HG02571 (cell line): ENCODE results near the gene QKI.
"Not testable (repeated sequence)": the region's sequence is repeated elsewhere in the genome, so short reads cannot be mapped to it uniquely, and the experiment has no call there.

Experiments
- ATAC-seq: cut with Tn5 transposase; IDR thresholded peaks from one replicate; pipeline ENCODE4 v1.9.1; 2021; ENCODE audit warnings: mild to moderate bottlenecking, moderate library complexity; ENCODE audit not compliant: unreplicated experiment

The QKI gene

GRCh38 chr6:163438298-163438939, 23.9 kb downstream of the QKI start:
- no peak for ATAC-seq

- ATAC-seq, result no peak
These were observed 24.4 kb downstream of the QKI start for GRCh38 chr6:163438940-163439335.

DNA sequence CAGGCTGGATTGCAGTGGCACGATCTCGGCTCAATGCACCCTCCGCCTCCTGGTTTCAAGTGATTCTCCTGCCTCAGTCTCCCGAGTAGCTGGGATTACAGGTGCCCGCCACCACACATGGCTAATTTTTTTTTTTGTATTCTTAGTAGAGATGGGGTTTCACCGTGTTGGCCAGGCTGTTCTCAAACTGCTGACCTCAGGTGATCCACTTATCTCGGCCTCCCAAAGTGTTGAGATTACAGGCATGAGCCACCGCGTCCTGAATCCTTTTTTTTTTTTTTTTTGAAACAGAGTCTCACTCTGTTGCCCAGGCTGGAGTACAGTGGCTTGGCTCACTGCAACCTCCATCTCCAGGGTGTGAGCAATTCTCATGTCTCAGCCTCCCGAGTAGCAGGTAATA, 24.9 kb downstream of the QKI start:
- ATAC-seq, result not testable (repeated sequence)

DNA sequence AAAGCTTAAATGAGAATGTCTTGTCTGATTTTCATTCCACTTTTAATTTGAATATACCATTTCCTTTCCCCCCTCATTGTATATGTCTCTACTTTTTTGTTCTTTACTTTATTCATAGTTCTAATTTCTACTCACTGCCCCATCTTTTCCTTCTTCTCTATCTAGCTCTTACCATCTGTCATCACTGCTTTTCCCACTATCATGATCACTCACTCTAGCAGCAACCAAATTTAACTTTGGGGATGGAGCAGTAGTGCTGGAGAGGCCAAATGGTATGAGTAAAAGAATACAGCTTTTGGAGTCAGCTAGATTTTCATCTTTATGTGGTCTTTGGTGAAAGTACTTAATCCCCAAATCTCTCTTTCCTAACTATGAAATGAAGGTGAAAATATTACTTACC, 25.5 kb downstream of the QKI start:
- no peak for ATAC-seq

DNA sequence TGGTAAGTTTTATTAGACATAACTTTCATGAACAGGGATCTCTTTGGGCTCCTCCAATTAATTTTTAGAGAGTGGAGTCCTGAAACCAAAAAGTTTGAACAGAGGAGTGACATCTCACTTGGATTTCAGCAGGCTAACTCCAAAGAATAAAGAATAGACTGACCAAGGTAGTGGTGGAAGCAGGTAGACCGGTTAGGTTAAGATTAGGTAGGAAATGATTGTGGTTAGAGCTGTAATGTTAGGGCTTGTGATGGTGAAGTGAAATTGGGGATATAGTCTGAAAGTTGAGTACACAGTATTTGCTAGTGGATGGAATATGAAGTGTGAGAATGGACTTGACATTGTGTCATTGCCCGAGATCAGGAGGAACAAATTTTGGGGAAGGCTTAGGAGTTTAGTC, 27.8 kb downstream of the QKI start:
- no peak for ATAC-seq

- no peak for ATAC-seq
These were observed 29.6 kb downstream of the QKI start for GRCh38 chr6:163444077-163444476.

- ATAC-seq, result no peak
These were observed 32.0 kb downstream of the QKI start for GRCh38 chr6:163446549-163446948.

DNA sequence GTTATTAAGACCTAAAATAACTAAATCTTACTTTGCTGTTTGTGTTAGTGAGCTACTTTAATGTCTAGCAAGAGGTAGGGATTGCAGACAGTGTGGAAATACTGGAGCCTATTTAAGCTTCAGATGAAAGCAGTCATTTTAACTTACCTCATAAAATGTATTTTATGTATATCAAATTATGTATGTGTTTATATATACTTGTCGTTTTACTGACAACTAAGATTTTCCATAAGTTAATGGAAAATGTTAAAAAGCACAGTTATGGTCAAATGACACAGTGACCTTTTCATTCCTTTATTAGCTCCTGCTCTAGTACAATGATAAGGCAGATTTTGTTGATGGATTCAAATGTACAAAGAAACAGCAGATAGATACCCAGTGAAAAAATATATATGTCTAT, 34.6 kb downstream of the QKI start:
- no peak for ATAC-seq

- ATAC-seq, result no peak
These were observed 39.9 kb downstream of the QKI start for GRCh38 chr6:163454425-163454824.

DNA sequence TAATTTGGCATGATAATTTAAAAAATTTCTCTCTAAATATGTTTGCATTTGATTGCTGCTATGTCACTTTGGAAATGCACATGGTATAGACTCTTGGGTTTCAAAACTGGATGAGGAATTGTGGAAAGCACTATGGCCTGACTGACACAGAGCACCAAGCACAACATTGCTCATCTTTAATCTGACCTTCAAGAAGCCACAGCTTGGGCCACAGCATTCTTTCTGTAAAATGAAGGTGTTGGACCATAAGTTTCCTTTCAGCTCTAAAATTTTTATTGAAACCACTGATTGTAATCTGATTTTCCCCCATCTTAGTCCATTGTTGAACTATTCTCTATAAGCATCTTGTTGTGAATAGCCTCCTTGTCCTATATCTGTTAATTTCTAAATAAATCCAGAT, 41.0 kb downstream of the QKI start:
- ATAC-seq, result no peak

- no peak for ATAC-seq
These were observed 43.4 kb downstream of the QKI start for GRCh38 chr6:163457637-163458561.

DNA sequence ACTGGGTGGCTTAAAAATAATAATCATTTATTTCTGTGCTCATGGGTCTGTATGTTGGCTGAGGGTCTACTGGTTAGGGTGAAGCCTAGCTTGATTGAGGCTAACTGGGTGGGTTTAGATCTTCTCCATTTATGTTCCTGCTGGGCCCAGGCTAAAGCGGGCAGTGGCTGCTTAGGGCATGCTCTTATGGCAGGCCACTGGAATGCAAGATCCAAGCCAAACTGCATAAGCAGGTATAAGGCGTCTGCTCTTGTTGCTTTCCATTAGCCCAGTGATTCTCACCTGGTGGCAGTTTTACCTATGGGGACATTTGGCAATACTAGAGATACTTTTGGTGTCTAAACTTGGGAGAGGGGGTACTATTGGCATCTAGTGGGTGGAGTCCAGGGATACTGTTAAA, 44.5 kb downstream of the QKI start:
- ATAC-seq, result no peak

GRCh38 chr6:163459536-163459935, 45.0 kb downstream of the QKI start:
- ATAC-seq, result no peak

GRCh38 chr6:163460307-163460782, 45.8 kb downstream of the QKI start:
- peak; percentile 81 for ATAC-seq

DNA sequence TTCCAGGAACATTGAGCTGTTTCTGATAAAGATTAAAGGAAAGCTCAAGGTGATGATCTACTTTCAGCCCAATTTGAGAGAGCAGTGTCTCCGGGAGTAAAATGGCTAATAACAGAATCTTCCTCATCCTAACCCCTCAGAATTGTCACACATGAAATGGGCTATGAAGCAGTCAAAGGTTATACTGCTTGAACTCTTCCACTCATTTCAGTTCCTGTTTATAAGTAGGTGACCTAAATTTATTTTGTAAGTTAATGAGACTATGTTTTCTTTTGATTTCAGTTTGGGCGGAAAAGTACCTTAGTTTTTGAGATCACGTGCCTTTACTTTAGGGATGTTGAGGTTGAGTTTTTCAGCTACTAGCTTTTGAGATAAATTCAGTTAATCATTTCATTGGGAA, 47.2 kb downstream of the QKI start:
- ATAC-seq, result no peak

- no peak for ATAC-seq
These were observed 48.7 kb downstream of the QKI start for GRCh38 chr6:163463180-163463579.

- no peak for ATAC-seq
These were observed 49.3 kb downstream of the QKI start for GRCh38 chr6:163463795-163464194.

- no peak for ATAC-seq
These were observed 52.4 kb downstream of the QKI start for GRCh38 chr6:163466839-163467390.

- ATAC-seq, result no peak
These were observed 54.2 kb downstream of the QKI start for GRCh38 chr6:163468738-163469137.

DNA sequence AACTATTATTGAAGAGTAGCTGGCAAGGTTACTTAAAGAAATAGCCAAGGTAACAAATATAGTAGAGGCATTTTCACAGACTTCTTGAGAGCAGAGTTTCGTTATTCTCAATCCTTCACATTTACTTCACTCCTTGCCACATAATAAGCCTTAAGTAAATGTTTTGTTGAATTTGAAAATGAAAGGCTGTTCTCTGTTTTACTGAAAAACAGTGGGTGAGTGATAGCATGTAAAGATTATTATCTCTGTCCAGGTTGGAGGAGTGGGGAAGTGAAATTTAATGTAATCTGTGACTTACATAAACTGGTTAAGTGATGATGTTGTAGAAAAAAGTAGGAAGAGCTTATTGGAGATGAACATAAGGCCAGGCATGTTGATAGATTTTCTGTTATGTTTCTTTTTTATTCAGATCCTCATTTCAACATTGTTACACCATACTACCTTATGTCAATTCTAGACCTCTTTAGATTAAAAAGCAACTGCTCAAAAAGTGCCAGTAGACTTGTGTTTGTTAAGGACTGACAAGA, 55.0 kb downstream of the QKI start:
- no peak for ATAC-seq

GRCh38 chr6:163470611-163471010, 56.1 kb downstream of the QKI start:
- no peak for ATAC-seq

- ATAC-seq, result no peak
These were observed 60.1 kb downstream of the QKI start for GRCh38 chr6:163474581-163474980.
